ENCODE measurements around the gene DOK5. TPM values are rescaled to one million over a fixed set of nuclear protein-coding genes. Genes with fewer than 3 reads are reported as not detected.

DOK5 gene
- total and polyA plus RNA-seq, 2 donors (not counting 3 experiments of a cell fraction or from before 2014, with no cell fraction given): 3.5 to 14.2 TPM

GRCh38 chr20:54645445-54646155, 170.2 kb downstream of the DOK5 start:
- intact Hi-C loops (cut with micrococcal nuclease): loop anchor here (1.0 to 5.0 kb wide), 3 partner anchors 113 to 542 kb away; partner anchors contain the start of gene DOK5

GRCh38 chr20:54646156-54646517, 170.7 kb downstream of the DOK5 start:
- H2AFZ ChIP-seq (ENCODE audit: low read depth, low read length): no peak overlapping the region
- CTCF ChIA-PET: interaction anchor here (0.7 to 3.9 kb wide), 9 partner anchors 113 to 550 kb away, joined by 3 to 18 read pairs (median 6); no protein-coding TSS in a partner anchor
- peak; percentile 18 for FAIRE-seq

More at GRCh38 chr20:54645445-54646155, 170.2 kb downstream of the DOK5 start:
- Histone ChIP-seq H3K9me3 (replicated peaks; ENCODE audit: control insufficient read depth, insufficient read depth, low read length) (no peaks in the 10 kb centered on the region), H4K20me1 (replicated peaks; ENCODE audit: control insufficient read depth, extremely low read depth, insufficient read depth, low read length) (no peaks in the 10 kb centered on the region), H2AFZ (ENCODE audit: low read depth, low read length) (no peak overlapping the region), H3K9ac (replicated peaks; ENCODE audit: extremely low read depth, insufficient read depth, low read length) (no peak overlapping the region), H3K9me1 (replicated peaks; ENCODE audit: control insufficient read depth, extremely low read depth, insufficient read depth, low read length) (no peaks in the 10 kb centered on the region), H3K4me2 (ENCODE audit: insufficient read depth, low read length) (no peak overlapping the region), H3K27ac (ENCODE audit: insufficient read depth, low read depth, low read length) (no peak overlapping the region), H3K4me3 (replicated peaks in 1 of 3; ENCODE audit: insufficient read depth in 1 of 3, low read depth in 1 of 3, low read length in 3 of 3) (no peak overlapping the region), H3K4me1 (ENCODE audit: control insufficient read depth, extremely low read depth, insufficient read depth, low read length) (no peaks in the 10 kb centered on the region), H3K27me3 (ENCODE audit: control insufficient read depth in 2 of 2, insufficient read depth in 2 of 2, low read length in 2 of 2) (no peaks in the 10 kb centered on the region), H3K36me3 (ENCODE audit: control insufficient read depth in 2 of 2, extremely low read depth in 1 of 2, insufficient read depth in 2 of 2, low read length in 2 of 2) (no peaks in the 10 kb centered on the region), H3K79me2 (ENCODE audit: control insufficient read depth, insufficient read depth, low read length) (no peaks in the 10 kb centered on the region)
- BruUV-seq (replicated peaks): no TSS peak
- dilution Hi-C loops (cut with MboI; ENCODE audit: extremely low pct_ligation_motif_present, low sequenced_read_pairs): no loop called here
- no peak for TF ChIP-seq FOS (IDR thresholded peaks at IDR 0.05; ENCODE audit: borderline replicate concordance, insufficient read depth, low read length)
- DNase-seq (ENCODE audit: low read depth, low spot score): no peak
- POLR2A ChIA-PET: no interaction called here
- no peak for FAIRE-seq
- CTCF ChIA-PET: interaction anchor here (0.7 to 3.9 kb wide), 10 partner anchors 112 to 549 kb away, joined by 3 to 18 read pairs (median 6); no protein-coding TSS in a partner anchor

More at GRCh38 chr20:54646156-54646517, 170.7 kb downstream of the DOK5 start:
- Histone ChIP-seq H3K9me3 (replicated peaks; ENCODE audit: control insufficient read depth, insufficient read depth, low read length) (no peaks in the 10 kb centered on the region), H3K79me2 (ENCODE audit: control insufficient read depth, insufficient read depth, low read length) (no peaks in the 10 kb centered on the region), H4K20me1 (replicated peaks; ENCODE audit: control insufficient read depth, extremely low read depth, insufficient read depth, low read length) (no peaks in the 10 kb centered on the region), H3K36me3 (ENCODE audit: control insufficient read depth in 2 of 2, extremely low read depth in 1 of 2, insufficient read depth in 2 of 2, low read length in 2 of 2) (no peaks in the 10 kb centered on the region), H3K4me2 (ENCODE audit: insufficient read depth, low read length) (no peak overlapping the region), H3K4me1 (ENCODE audit: control insufficient read depth, extremely low read depth, insufficient read depth, low read length) (no peaks in the 10 kb centered on the region), H3K9ac (replicated peaks; ENCODE audit: extremely low read depth, insufficient read depth, low read length) (no peak overlapping the region), H3K27me3 (ENCODE audit: control insufficient read depth in 2 of 2, insufficient read depth in 2 of 2, low read length in 2 of 2) (no peaks in the 10 kb centered on the region), H3K27ac (ENCODE audit: insufficient read depth, low read depth, low read length) (no peak overlapping the region), H3K4me3 (replicated peaks in 1 of 3; ENCODE audit: insufficient read depth in 1 of 3, low read depth in 1 of 3, low read length in 3 of 3) (no peak overlapping the region), H3K9me1 (replicated peaks; ENCODE audit: control insufficient read depth, extremely low read depth, insufficient read depth, low read length) (no peaks in the 10 kb centered on the region)
- BruUV-seq (replicated peaks): no TSS peak
- POLR2A ChIA-PET: no interaction called here
- dilution Hi-C loops (cut with MboI; ENCODE audit: extremely low pct_ligation_motif_present, low sequenced_read_pairs): no loop called here
- DNase-seq (ENCODE audit: low read depth, low spot score): no peak
- intact Hi-C loops (cut with micrococcal nuclease): loop anchor here (1.0 to 5.0 kb wide), 3 partner anchors 113 to 543 kb away; partner anchors contain the start of gene DOK5
- TF ChIP-seq GATA2 (IDR thresholded peaks at IDR 0.05; ENCODE audit: insufficient read depth, insufficient read length, low read depth, low read length) (no peak), JUN (IDR thresholded peaks at IDR 0.05; ENCODE audit: borderline replicate concordance, insufficient read depth, insufficient read length, low read depth) (no peak), FOS (IDR thresholded peaks at IDR 0.05; ENCODE audit: borderline replicate concordance, insufficient read depth, low read length) (no peak), POLR2A (IDR thresholded peaks at IDR 0.05; ENCODE audit: low read depth, low read length) (no peak), EZH2 (IDR thresholded peaks at IDR 0.05; ENCODE audit: borderline replicate concordance, low read depth, low read length, severe bottlenecking) (no peak), CTCF (IDR thresholded peaks at IDR 0.05; ENCODE audit: extremely low read depth in 1 of 2, insufficient read depth in 1 of 2, low read depth in 1 of 2, low read length in 2 of 2) (no peak), POLR2AphosphoS5 (IDR thresholded peaks at IDR 0.05; ENCODE audit: insufficient read depth, low read depth, low read length) (no peak), MYC (IDR thresholded peaks at IDR 0.05; ENCODE audit: low read depth, low read length) (no peak), MAX (IDR thresholded peaks at IDR 0.05; ENCODE audit: insufficient read depth, insufficient read length) (no peak)
